ENCODE data around the gene EPOP. TPM values are rescaled to one million over a fixed set of nuclear protein-coding genes. Genes with fewer than 3 reads are reported as not detected.

The EPOP gene
- total and polyA plus RNA-seq, 2 of the 13 experiments (the other 11 are each of a cell fraction or from before 2014, with no cell fraction given): 14.7 to 37.8 TPM

DNA sequence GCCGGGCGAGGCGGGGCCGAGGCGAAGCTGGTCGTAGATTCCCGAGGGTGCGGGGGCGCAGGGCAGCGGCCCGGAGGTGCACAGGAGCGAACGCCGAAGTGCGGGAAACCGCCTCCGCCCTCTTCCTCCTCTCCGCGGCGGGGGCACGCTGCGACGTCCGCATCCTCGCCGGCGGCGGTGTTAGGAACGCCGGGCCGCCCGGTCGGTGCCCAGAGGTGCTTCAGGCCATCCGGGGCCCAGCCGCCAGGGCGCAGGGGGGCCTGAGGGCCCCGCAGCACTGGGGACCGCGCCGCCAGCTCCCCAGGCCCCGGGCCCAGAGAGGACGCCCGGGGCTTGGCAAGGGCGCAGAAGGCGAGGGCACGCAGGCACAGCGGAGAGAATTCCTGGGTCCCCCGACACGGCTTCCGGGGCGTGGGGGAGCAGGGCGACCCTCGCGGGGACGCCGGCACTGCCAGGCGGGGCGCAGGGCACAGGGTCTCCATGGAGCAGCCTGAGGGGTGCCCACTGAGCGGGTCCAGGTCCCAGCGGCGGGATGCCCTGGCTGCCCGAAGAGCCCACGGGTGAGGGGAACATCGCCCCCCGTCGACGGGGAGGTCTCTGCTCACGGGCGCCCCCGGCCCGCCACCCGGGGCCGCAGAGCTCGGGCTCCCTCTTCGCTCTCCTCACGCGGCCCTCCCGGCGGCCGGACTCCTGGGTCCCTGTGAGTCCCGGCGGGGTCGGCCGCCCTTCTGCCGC, 576 bp downstream of the EPOP start (continued):
- TF ChIP-seq ZNF619 (CRISPR knock-in tag; IDR thresholded peaks at IDR 0.05) (no peak; the same call in 1 of the 2 replicates), IRX3 (CRISPR knock-in tag; IDR thresholded peaks at IDR 0.05; ENCODE audit: borderline replicate concordance, low read depth) (0 out of 2 replicates have a peak, but pooled peaks have one; percentile 22), KDM5B (CRISPR knock-in tag; IDR thresholded peaks at IDR 0.05; ENCODE audit: borderline replicate concordance) (peak; percentile 59; the same call in 1 of the 2 replicates), ZNF138 (CRISPR knock-in tag; IDR thresholded peaks at IDR 0.05; ENCODE audit: low read depth) (no peak), ZNF605 (CRISPR knock-in tag; IDR thresholded peaks at IDR 0.05) (no peak; the same call in 1 of the 2 replicates), KAT7 (CRISPR knock-in tag; IDR thresholded peaks at IDR 0.05; ENCODE audit: borderline replicate concordance) (peak; percentile 12; the same call in 1 of the 2 replicates), CEBPB (IDR thresholded peaks at IDR 0.05; ENCODE audit: borderline replicate concordance, low read depth, low read length) (no peak), ZNF589 (CRISPR knock-in tag; conservative IDR thresholded peaks at IDR 0.05) (peak; percentile 63; the same call in 1 of the 2 replicates), ZNF12 (CRISPR knock-in tag; IDR thresholded peaks at IDR 0.05) (no peak), GABPB1 (CRISPR knock-in tag; IDR thresholded peaks at IDR 0.05) (peak; percentile 13; the same call in 1 of the 2 replicates), ZC3H13 (CRISPR knock-in tag; IDR thresholded peaks at IDR 0.05) (peak; percentile 26; the same call in 1 of the 2 replicates), MLLT10 (CRISPR knock-in tag; IDR thresholded peaks at IDR 0.05) (no peak), BRCA1 (CRISPR knock-in tag; IDR thresholded peaks at IDR 0.05) (no peak), STAT5B (CRISPR knock-in tag; IDR thresholded peaks at IDR 0.05) (no peak), SKI (IDR thresholded peaks at IDR 0.05; ENCODE audit: partially characterized antibody) (no peak), SMYD3 (CRISPR knock-in tag; IDR thresholded peaks at IDR 0.05) (no peak), CC2D1A (CRISPR knock-in tag; IDR thresholded peaks at IDR 0.05) (no peak), TBL1XR1 (IDR thresholded peaks at IDR 0.05; ENCODE audit: borderline replicate concordance, low read length, partially characterized antibody) (no peak), ZNF850 (CRISPR knock-in tag; conservative IDR thresholded peaks at IDR 0.05) (0 out of 2 replicates have a peak, but pooled peaks have one; percentile 35), SP140L (CRISPR knock-in tag; IDR thresholded peaks at IDR 0.05; ENCODE audit: borderline replicate concordance) (no peak)
- TF ChIP-seq, protein P1, sequence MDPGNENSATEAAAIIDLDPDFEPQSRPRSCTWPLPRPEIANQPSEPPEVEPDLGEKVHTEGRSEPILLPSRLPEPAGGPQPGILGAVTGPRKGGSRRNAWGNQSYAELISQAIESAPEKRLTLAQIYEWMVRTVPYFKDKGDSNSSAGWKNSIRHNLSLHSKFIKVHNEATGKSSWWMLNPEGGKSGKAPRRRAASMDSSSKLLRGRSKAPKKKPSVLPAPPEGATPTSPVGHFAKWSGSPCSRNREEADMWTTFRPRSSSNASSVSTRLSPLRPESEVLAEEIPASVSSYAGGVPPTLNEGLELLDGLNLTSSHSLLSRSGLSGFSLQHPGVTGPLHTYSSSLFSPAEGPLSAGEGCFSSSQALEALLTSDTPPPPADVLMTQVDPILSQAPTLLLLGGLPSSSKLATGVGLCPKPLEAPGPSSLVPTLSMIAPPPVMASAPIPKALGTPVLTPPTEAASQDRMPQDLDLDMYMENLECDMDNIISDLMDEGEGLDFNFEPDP (CRISPR knock-in tag; conservative IDR thresholded peaks at IDR 0.05): no peak
- TF ChIP-seq, protein P2, sequence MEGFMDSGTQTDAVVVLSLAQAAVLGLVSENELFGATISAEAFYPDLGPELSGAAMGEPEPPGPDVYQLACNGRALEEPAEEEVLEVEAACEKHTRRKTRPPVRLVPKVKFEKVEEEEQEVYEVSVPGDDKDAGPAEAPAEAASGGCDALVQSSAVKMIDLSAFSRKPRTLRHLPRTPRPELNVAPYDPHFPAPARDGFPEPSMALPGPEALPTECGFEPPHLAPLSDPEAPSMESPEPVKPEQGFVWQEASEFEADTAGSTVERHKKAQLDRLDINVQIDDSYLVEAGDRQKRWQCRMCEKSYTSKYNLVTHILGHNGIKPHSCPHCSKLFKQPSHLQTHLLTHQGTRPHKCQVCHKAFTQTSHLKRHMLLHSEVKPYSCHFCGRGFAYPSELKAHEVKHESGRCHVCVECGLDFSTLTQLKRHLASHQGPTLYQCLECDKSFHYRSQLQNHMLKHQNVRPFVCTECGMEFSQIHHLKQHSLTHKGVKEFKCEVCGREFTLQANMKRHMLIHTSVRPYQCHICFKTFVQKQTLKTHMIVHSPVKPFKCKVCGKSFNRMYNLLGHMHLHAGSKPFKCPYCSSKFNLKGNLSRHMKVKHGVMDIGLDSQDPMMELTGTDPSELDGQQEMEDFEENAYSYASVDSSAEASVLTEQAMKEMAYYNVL (CRISPR knock-in tag; IDR thresholded peaks at IDR 0.05; ENCODE audit: borderline replicate concordance): peak; percentile 45; the same call in 1 of the 2 replicates
- TF ChIP-seq, protein P3, sequence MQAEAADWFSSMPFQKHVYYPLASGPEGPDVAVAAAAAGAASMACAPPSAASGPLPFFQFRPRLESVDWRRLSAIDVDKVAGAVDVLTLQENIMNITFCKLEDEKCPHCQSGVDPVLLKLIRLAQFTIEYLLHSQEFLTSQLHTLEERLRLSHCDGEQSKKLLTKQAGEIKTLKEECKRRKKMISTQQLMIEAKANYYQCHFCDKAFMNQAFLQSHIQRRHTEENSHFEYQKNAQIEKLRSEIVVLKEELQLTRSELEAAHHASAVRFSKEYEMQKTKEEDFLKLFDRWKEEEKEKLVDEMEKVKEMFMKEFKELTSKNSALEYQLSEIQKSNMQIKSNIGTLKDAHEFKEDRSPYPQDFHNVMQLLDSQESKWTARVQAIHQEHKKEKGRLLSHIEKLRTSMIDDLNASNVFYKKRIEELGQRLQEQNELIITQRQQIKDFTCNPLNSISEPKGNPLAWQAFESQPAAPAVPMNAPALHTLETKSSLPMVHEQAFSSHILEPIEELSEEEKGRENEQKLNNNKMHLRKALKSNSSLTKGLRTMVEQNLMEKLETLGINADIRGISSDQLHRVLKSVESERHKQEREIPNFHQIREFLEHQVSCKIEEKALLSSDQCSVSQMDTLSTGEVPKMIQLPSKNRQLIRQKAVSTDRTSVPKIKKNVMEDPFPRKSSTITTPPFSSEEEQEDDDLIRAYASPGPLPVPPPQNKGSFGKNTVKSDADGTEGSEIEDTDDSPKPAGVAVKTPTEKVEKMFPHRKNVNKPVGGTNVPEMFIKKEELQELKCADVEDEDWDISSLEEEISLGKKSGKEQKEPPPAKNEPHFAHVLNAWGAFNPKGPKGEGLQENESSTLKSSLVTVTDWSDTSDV (CRISPR knock-in tag; IDR thresholded peaks at IDR 0.05): no peak
- TF ChIP-seq, protein P4, sequence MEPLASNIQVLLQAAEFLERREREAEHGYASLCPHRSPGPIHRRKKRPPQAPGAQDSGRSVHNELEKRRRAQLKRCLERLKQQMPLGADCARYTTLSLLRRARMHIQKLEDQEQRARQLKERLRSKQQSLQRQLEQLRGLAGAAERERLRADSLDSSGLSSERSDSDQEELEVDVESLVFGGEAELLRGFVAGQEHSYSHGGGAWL (CRISPR knock-in tag; IDR thresholded peaks at IDR 0.05): peak; percentile 64; the same call in 1 of the 2 replicates
